PC-9 (cell line): ENCODE data around the gene PALLD. TPM values are rescaled to one million over a fixed set of nuclear protein-coding genes. Genes with fewer than 3 reads are reported as not detected.

Experiments
- BruUV-seq: library from RNA; stranded (reverse); fragments of 400-500 nt; replicated peaks from 2 replicates; lab custom pipeline; 2021; lab: Mats Ljungman, UMichigan
- CTCF ChIA-PET: fragments of 300-600 bp; sonication (Branson Sonifier 250); formaldehyde crosslinking; loops from one replicate; lab custom pipeline; 2022; ENCODE audit warnings: antibody characterized with exemption; lab: Charles Lee
- POLR2A ChIA-PET: fragments of 300-600 bp; sonication (Branson Sonifier 250); formaldehyde crosslinking; loops from one replicate; lab custom pipeline; 2022; ENCODE audit warnings: antibody characterized with exemption; ENCODE audit not compliant: unreplicated experiment; lab: Charles Lee
- DNase-seq, 2 experiments: peaks; one replicate each; pipeline versions ENCODE4 v3.0.0 to v3.0.0-alpha.2; 2015 to 2022; ENCODE audit warnings: mixed read lengths in 1 of 2
- H2AFZ ChIP-seq: fragments of 200-600 bp; sonication (generic); 2 replicates; pipeline ENCODE4 v1.8.1; 2017; ENCODE audit warnings: antibody characterized with exemption
- H3F3A ChIP-seq: fragments of 200-600 bp; sonication (generic); 2 replicates; pipeline ENCODE4 v1.8.1; 2017; ENCODE audit warnings: antibody characterized with exemption, mild to moderate bottlenecking, low read depth; ENCODE audit not compliant: insufficient read depth
- H3K27ac ChIP-seq: fragments of 200-600 bp; sonication (generic); 2 replicates; pipeline ENCODE4 v1.6.1; 2016; ENCODE audit warnings: mixed run types
- H3K27me3 ChIP-seq: fragments of 200-600 bp; sonication (generic); 2 replicates; pipeline ENCODE4 v1.6.1; 2016; ENCODE audit warnings: low read depth, mixed run types; ENCODE audit not compliant: insufficient read depth
- H3K36me3 ChIP-seq: fragments of 200-600 bp; sonication (generic); 2 replicates; pipeline ENCODE4 v1.6.1; 2016; ENCODE audit warnings: low read depth, mixed run types
- H3K4me1 ChIP-seq: fragments of 200-600 bp; sonication (generic); replicated peaks from 2 replicates; pipeline ENCODE4 v1.6.1; 2016; ENCODE audit warnings: mixed run types; ENCODE audit not compliant: insufficient read depth
- H3K4me2 ChIP-seq: fragments of 200-600 bp; sonication (generic); 2 replicates; pipeline ENCODE4 v1.6.1; 2017; ENCODE audit warnings: mixed run types
- H3K4me3 ChIP-seq: fragments of 200-600 bp; sonication (generic); 2 replicates; pipeline ENCODE4 v1.6.1; 2016; ENCODE audit warnings: mixed run types
- H3K79me2 ChIP-seq: fragments of 200-600 bp; sonication (generic); 2 replicates; pipeline ENCODE4 v1.6.1; 2017; ENCODE audit warnings: low read depth, mixed run types
- H3K9me2 ChIP-seq: fragments of 200-600 bp; sonication (generic); 2 replicates; pipeline ENCODE4 v1.8.1; 2017; ENCODE audit warnings: mild to moderate bottlenecking; ENCODE audit not compliant: insufficient read depth
- H3K9me3 ChIP-seq: fragments of 200-600 bp; sonication (generic); 2 replicates; pipeline ENCODE4 v1.8.1; 2016; ENCODE audit warnings: low read depth; ENCODE audit not compliant: insufficient read depth
- H4K20me1 ChIP-seq: fragments of 200-600 bp; sonication (generic); 2 replicates; pipeline ENCODE4 v1.8.1; 2017; ENCODE audit not compliant: insufficient read depth
- EZH2 ChIP-seq: fragments of 200-600 bp; sonication (generic); IDR thresholded peaks from 2 replicates; pipeline ENCODE4 v1.8.0; 2017; ENCODE audit warnings: antibody characterized with exemption, low read depth
- intact Hi-C: fragments of 100-400 bp; cut with micrococcal nuclease; formaldehyde crosslinking; loops from one replicate; pipeline ENCODE4 v1.10.0; 2022; ENCODE audit not compliant: unreplicated experiment
- total RNA-seq: library from RNA; stranded (reverse); gene quantifications from 2 replicates; pipeline ENCODE4 v1.2.3, GENCODE V29; 2021
- TF ChIP-seq, protein P1 (sequence below): fragments of 200-600 bp; sonication (generic); conservative IDR thresholded peaks from 2 replicates; pipeline ENCODE4 v1.6.1; 2017; ENCODE audit warnings: mixed run types, antibody characterized with exemption, mild to moderate bottlenecking, moderate library complexity

PALLD gene
- total RNA-seq, 1 experiment from 2014 or later: 156 TPM

DNA sequence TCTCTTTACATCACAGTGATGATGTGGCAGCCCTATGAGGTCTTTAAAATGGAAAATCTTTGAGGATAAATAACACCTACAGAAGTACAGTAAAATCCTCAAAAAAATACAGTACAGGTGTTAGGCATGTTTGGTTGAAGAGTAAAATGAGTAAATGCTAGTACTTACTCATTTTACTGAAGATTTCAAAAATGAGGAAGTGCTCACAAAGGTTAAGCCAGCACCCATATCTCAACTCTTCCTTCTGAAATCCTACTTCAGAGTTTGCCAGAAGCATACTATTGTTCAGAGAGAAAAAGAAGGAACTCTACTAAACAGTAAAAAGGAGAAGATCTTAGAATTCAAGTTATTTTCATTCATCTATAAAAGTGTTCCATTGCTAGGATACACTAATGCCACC is 382.3 kb downstream of the PALLD start:
- TSS peak; percentile 9 for BruUV-seq
- Histone ChIP-seq H3K4me2 (no peak overlapping the region), H3K27ac (no peak overlapping the region), H3K79me2 (no peaks in the 10 kb centered on the region), H3K9me2 (no peaks in the 10 kb centered on the region), H3K27me3 (no peaks in the 10 kb centered on the region), H4K20me1 (no peaks in the 10 kb centered on the region), H3F3A (peaks cover 14% of the 10 kb centered on the region; the same call in 1 of the 2 replicates), H3K9me3 (peaks cover 3% of the 10 kb centered on the region; the same call in 1 of the 2 replicates), H3K4me3 (no peak overlapping the region), H3K36me3 (peaks cover 11% of the 10 kb centered on the region; the same call in 1 of the 2 replicates), H2AFZ (no peak overlapping the region), H3K4me1 (peaks cover 8% of the 10 kb centered on the region)
- intact Hi-C loops: loop anchor here (5.0 kb wide), 2 partner anchors 92 to 247 kb away; no protein-coding TSS in a partner anchor
- TF ChIP-seq EZH2: no peak
- TF ChIP-seq, protein P1, sequence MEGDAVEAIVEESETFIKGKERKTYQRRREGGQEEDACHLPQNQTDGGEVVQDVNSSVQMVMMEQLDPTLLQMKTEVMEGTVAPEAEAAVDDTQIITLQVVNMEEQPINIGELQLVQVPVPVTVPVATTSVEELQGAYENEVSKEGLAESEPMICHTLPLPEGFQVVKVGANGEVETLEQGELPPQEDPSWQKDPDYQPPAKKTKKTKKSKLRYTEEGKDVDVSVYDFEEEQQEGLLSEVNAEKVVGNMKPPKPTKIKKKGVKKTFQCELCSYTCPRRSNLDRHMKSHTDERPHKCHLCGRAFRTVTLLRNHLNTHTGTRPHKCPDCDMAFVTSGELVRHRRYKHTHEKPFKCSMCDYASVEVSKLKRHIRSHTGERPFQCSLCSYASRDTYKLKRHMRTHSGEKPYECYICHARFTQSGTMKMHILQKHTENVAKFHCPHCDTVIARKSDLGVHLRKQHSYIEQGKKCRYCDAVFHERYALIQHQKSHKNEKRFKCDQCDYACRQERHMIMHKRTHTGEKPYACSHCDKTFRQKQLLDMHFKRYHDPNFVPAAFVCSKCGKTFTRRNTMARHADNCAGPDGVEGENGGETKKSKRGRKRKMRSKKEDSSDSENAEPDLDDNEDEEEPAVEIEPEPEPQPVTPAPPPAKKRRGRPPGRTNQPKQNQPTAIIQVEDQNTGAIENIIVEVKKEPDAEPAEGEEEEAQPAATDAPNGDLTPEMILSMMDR: no peak
- CTCF ChIA-PET: no interaction called here
- POLR2A ChIA-PET: no interaction called here
- DNase-seq: no peak

- intact Hi-C loops: loop anchor here (5.0 kb wide), 1 partner anchor 293 kb away; no protein-coding TSS in a partner anchor
- Histone ChIP-seq H3K4me3 (no peak overlapping the region), H2AFZ (no peak overlapping the region), H3K79me2 (no peaks in the 10 kb centered on the region), H3K36me3 (peaks cover 11% of the 10 kb centered on the region; the same call in 1 of the 2 replicates), H3K9me3 (peaks cover 3% of the 10 kb centered on the region; the same call in 1 of the 2 replicates), H3K27ac (no peak overlapping the region), H3K4me2 (no peak overlapping the region), H3K4me1 (peaks cover 8% of the 10 kb centered on the region), H3K9me2 (no peaks in the 10 kb centered on the region), H4K20me1 (no peaks in the 10 kb centered on the region), H3F3A (peaks cover 12% of the 10 kb centered on the region; the same call in 1 of the 2 replicates), H3K27me3 (no peaks in the 10 kb centered on the region)
- POLR2A ChIA-PET: no interaction called here
- TF ChIP-seq, protein P1: no peak
- TF ChIP-seq EZH2: no peak
- no TSS peak for BruUV-seq
- CTCF ChIA-PET: no interaction called here
- no peak for DNase-seq
Measured at GRCh38 chr4:168880072-168880675, 383.3 kb downstream of the PALLD start.

- Histone ChIP-seq H3K27ac (no peak overlapping the region), H3K27me3 (no peaks in the 10 kb centered on the region), H3K9me2 (no peaks in the 10 kb centered on the region), H3K4me2 (no peak overlapping the region), H2AFZ (no peak overlapping the region), H3F3A (peaks cover 10% of the 10 kb centered on the region; the same call in 1 of the 2 replicates), H3K4me3 (no peak overlapping the region), H3K4me1 (peaks cover 8% of the 10 kb centered on the region), H3K36me3 (peaks cover 11% of the 10 kb centered on the region; the same call in 1 of the 2 replicates), H3K9me3 (peaks cover 3% of the 10 kb centered on the region; the same call in 1 of the 2 replicates), H4K20me1 (no peaks in the 10 kb centered on the region), H3K79me2 (no peaks in the 10 kb centered on the region)
- ChIA-PET POLR2A (no interaction called here), CTCF (no interaction called here)
- BruUV-seq: no TSS peak
- DNase-seq: no peak
- intact Hi-C loops: loop anchor here (5.0 kb wide), 1 partner anchor 294 kb away; no protein-coding TSS in a partner anchor
- TF ChIP-seq, protein P1: no peak
- TF ChIP-seq EZH2: no peak
Measured at GRCh38 chr4:168880811-168881595, 384.2 kb downstream of the PALLD start.
